Gastrocnemius medialis (tissue), 4 donors: ENCODE results near the gene METTL23.

ENCODE experiments used
- CTCF ChIP-seq, 5 experiments: fragments of 450-650 bp in 3 of 5; fragments of 200-600 bp in 2 of 5; sonication (generic) in 2 of 5; IDR thresholded peaks in 4 of 5; conservative IDR thresholded peaks in 1 of 5; 1 replicate in 4 of 5; 2 replicates in 1 of 5; pipeline ENCODE4 v1.5.1; 2016 to 2019; ENCODE audit warnings: antibody characterized with exemption in 5 of 5, mild to moderate bottlenecking in 3 of 5, moderate library complexity in 3 of 5
- POLR2A ChIP-seq, 2 donors: fragments of 450-650 bp; IDR thresholded peaks; one replicate each; pipeline ENCODE4 v1.6.1; 2017; ENCODE audit warnings: antibody characterized with exemption in 2 of 2, mild to moderate bottlenecking in 2 of 2, moderate library complexity in 2 of 2

- TF ChIP-seq CTCF (IDR thresholded peaks at IDR 0.05 in 4 of 5, conservative IDR thresholded peaks at IDR 0.05 in 1 of 5) (no peak), POLR2A (IDR thresholded peaks at IDR 0.05) (no peak)
These were observed 8.4 kb downstream of the METTL23 start for GRCh38 chr17:76735006-76735405.
